ENCODE results near the gene MYO5C.

Gene MYO5C

DNA sequence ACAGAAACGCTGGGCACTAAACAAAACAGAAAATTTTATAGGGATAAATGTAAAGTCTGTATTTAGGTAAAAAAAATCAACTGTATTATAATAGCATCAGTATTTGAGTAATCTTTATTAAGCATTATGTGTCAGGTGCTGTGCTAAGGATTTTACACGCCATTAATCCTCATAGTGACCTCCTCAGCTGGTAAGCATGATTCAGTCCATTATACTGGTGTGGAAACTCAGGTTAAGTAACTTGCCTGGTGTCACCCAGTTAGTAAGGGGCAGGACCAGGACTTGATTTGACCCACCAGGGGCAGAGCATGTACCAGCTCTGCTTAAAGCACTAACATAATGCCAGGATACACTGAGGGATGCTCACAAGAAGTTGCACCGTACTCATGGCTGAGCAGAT is 4.8 kb downstream of the MYO5C start:
- no peak overlapping the region for H3K4me3 ChIP-seq (ENCODE audit: low read depth, low read length)
- no peak for DNase-seq
- peaks cover 9% of the 10 kb centered on the region for H3K27me3 ChIP-seq (replicated peaks)
- in situ Hi-C loops (cut with HindIII; ENCODE audit: low pct_ligation_motif_present, low sequenced_read_pairs), result no loop called here
- H3K27ac ChIP-seq, result no peak overlapping the region
- H3K36me3 ChIP-seq (replicated peaks), result no peaks in the 10 kb centered on the region
- TF ChIP-seq, protein P1, sequence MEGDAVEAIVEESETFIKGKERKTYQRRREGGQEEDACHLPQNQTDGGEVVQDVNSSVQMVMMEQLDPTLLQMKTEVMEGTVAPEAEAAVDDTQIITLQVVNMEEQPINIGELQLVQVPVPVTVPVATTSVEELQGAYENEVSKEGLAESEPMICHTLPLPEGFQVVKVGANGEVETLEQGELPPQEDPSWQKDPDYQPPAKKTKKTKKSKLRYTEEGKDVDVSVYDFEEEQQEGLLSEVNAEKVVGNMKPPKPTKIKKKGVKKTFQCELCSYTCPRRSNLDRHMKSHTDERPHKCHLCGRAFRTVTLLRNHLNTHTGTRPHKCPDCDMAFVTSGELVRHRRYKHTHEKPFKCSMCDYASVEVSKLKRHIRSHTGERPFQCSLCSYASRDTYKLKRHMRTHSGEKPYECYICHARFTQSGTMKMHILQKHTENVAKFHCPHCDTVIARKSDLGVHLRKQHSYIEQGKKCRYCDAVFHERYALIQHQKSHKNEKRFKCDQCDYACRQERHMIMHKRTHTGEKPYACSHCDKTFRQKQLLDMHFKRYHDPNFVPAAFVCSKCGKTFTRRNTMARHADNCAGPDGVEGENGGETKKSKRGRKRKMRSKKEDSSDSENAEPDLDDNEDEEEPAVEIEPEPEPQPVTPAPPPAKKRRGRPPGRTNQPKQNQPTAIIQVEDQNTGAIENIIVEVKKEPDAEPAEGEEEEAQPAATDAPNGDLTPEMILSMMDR (IDR thresholded peaks at IDR 0.05; ENCODE audit: low read depth, low read length, missing control alignments), result no peak

DNA sequence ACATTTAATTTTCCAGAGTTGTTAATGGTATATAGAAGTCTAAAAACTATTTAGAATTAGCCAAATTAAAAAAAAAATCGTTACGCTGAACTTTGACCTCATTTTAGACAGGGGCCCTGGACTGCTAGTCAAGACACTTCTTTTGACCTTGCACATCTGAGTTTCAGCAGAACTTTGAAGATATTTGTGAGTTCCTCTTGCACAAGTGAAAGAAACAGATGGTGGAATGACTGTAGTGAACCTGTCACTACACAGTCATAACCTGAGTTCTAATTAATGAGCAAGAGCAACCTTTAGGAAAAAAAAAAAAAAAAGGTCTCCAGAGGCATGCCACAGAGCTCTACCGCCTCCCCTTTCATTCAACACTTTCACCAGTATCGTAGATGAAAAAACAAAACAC is 5.3 kb downstream of the MYO5C start:
- no peaks in the 10 kb centered on the region for H3K36me3 ChIP-seq (replicated peaks)
- TF ChIP-seq, protein P1 (IDR thresholded peaks at IDR 0.05; ENCODE audit: low read depth, low read length, missing control alignments), result no peak
- in situ Hi-C loops (cut with HindIII; ENCODE audit: low pct_ligation_motif_present, low sequenced_read_pairs), result no loop called here
- H3K27me3 ChIP-seq (replicated peaks), result peaks cover 8% of the 10 kb centered on the region
- H3K4me3 ChIP-seq (ENCODE audit: low read depth, low read length), result no peak overlapping the region
- no peak for DNase-seq
- no peak overlapping the region for H3K27ac ChIP-seq

GRCh38 chr15:52289629-52290081 is 5.9 kb downstream of the MYO5C start:
- H3K4me3 ChIP-seq (ENCODE audit: low read depth, low read length), result no peak overlapping the region
- DNase-seq, result no peak
- in situ Hi-C loops (cut with HindIII; ENCODE audit: low pct_ligation_motif_present, low sequenced_read_pairs), result no loop called here
- TF ChIP-seq, protein P1 (IDR thresholded peaks at IDR 0.05; ENCODE audit: low read depth, low read length, missing control alignments), result no peak
- no peak overlapping the region for H3K27ac ChIP-seq
- H3K36me3 ChIP-seq (replicated peaks), result no peaks in the 10 kb centered on the region
- peaks cover 1% of the 10 kb centered on the region for H3K27me3 ChIP-seq (replicated peaks)

DNA sequence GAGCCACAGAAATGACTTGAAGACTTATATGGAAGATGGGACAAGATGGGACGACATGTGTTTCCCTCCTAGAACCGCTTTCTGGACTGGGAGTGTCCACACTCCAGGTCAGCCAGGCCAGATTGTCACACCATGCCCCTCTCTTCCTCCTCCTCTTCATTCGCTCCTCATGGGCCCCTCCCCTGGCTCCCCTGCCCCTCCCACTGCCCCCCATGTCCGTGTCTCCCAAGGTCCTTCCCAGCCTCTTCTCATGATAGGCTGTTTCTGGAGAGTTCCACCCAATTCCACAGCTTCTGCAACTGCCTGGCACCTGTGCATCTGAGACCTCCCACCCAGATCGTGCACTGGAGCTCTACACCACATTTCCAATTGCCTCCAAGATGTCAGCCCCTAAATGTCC is 6.6 kb downstream of the MYO5C start:
- Histone ChIP-seq H3K27me3 (replicated peaks) (no peaks in the 10 kb centered on the region), H3K4me3 (ENCODE audit: low read depth, low read length) (no peak overlapping the region), H3K36me3 (replicated peaks) (no peaks in the 10 kb centered on the region), H3K27ac (no peak overlapping the region)
- in situ Hi-C loops (cut with HindIII; ENCODE audit: low pct_ligation_motif_present, low sequenced_read_pairs), result no loop called here
- TF ChIP-seq, protein P1 (IDR thresholded peaks at IDR 0.05; ENCODE audit: low read depth, low read length, missing control alignments), result no peak
- no peak for DNase-seq

GRCh38 chr15:52288051-52288942 is 7.3 kb downstream of the MYO5C start:
- in situ Hi-C loops (cut with HindIII; ENCODE audit: low pct_ligation_motif_present, low sequenced_read_pairs), result no loop called here
- DNase-seq, result no peak
- Histone ChIP-seq H3K27me3 (replicated peaks) (no peaks in the 10 kb centered on the region), H3K4me3 (ENCODE audit: low read depth, low read length) (no peak overlapping the region), H3K27ac (no peak overlapping the region), H3K36me3 (replicated peaks) (no peaks in the 10 kb centered on the region)
- TF ChIP-seq, protein P1 (IDR thresholded peaks at IDR 0.05; ENCODE audit: low read depth, low read length, missing control alignments), result no peak

Data from brain microvascular endothelial cell (primary cell).